A204.1 (cell line): ENCODE results near the gene HAND1.

ENCODE experiments used
- FAIRE-seq: peaks from 2 replicates; lab custom pipeline; 2012; peaks lifted over from hg19 to GRCh38; lab: Jason Lieb, UNC

HAND1 gene

GRCh38 chr5:154505567-154505966, 27.5 kb upstream of the HAND1 start:
- no peak for FAIRE-seq

GRCh38 chr5:154503698-154504039, 25.6 kb upstream of the HAND1 start:
- FAIRE-seq: no peak

- FAIRE-seq: no peak
Observed at GRCh38 chr5:154502180-154502579, 24.2 kb upstream of the HAND1 start.

- no peak for FAIRE-seq
Observed at GRCh38 chr5:154501566-154501965, 23.5 kb upstream of the HAND1 start.

- no peak for FAIRE-seq
Observed at GRCh38 chr5:154498994-154499393, 21.0 kb upstream of the HAND1 start.

- FAIRE-seq: no peak
Observed at GRCh38 chr5:154498591-154498990, 20.6 kb upstream of the HAND1 start.

- no peak for FAIRE-seq
Observed at GRCh38 chr5:154494036-154494435, 16.0 kb upstream of the HAND1 start.

- FAIRE-seq: no peak
Observed at GRCh38 chr5:154493274-154493673, 15.2 kb upstream of the HAND1 start.

GRCh38 chr5:154491941-154492340, 13.9 kb upstream of the HAND1 start:
- no peak for FAIRE-seq

GRCh38 chr5:154487541-154487940, 9.5 kb upstream of the HAND1 start:
- FAIRE-seq: no peak

GRCh38 chr5:154486427-154486866, 8.4 kb upstream of the HAND1 start:
- FAIRE-seq: no peak

- no peak for FAIRE-seq
Observed at GRCh38 chr5:154485850-154486426, 7.9 kb upstream of the HAND1 start.

GRCh38 chr5:154485096-154485491, 7.1 kb upstream of the HAND1 start:
- FAIRE-seq: no peak

GRCh38 chr5:154484393-154485095, 6.5 kb upstream of the HAND1 start:
- FAIRE-seq: no peak

- FAIRE-seq: no peak
Observed at GRCh38 chr5:154483654-154484392, 5.8 kb upstream of the HAND1 start.

GRCh38 chr5:154482528-154483449, 4.8 kb upstream of the HAND1 start:
- FAIRE-seq: no peak

- no peak for FAIRE-seq
Observed at GRCh38 chr5:154481584-154482381, 3.8 kb upstream of the HAND1 start.

GRCh38 chr5:154480847-154481246, 2.8 kb upstream of the HAND1 start:
- no peak for FAIRE-seq

- FAIRE-seq: no peak
Observed at GRCh38 chr5:154479944-154480750, 2.1 kb upstream of the HAND1 start.

GRCh38 chr5:154479160-154479943, 1.3 kb upstream of the HAND1 start:
- FAIRE-seq: no peak
